Measurements from ENCODE around the gene IPP.

GRCh38 chr1:45762291-45762690 lies 11.8 kb upstream of the IPP start:
- TF ChIP-seq, protein P1, sequence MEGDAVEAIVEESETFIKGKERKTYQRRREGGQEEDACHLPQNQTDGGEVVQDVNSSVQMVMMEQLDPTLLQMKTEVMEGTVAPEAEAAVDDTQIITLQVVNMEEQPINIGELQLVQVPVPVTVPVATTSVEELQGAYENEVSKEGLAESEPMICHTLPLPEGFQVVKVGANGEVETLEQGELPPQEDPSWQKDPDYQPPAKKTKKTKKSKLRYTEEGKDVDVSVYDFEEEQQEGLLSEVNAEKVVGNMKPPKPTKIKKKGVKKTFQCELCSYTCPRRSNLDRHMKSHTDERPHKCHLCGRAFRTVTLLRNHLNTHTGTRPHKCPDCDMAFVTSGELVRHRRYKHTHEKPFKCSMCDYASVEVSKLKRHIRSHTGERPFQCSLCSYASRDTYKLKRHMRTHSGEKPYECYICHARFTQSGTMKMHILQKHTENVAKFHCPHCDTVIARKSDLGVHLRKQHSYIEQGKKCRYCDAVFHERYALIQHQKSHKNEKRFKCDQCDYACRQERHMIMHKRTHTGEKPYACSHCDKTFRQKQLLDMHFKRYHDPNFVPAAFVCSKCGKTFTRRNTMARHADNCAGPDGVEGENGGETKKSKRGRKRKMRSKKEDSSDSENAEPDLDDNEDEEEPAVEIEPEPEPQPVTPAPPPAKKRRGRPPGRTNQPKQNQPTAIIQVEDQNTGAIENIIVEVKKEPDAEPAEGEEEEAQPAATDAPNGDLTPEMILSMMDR (IDR thresholded peaks at IDR 0.05), result no peak
- TF ChIP-seq TCF12 (IDR thresholded peaks at IDR 0.05) (no peak), EP300 (IDR thresholded peaks at IDR 0.05; ENCODE audit: borderline replicate concordance in 1 of 2, low read depth in 1 of 2, low read length in 1 of 2) (no peak), REST (IDR thresholded peaks at IDR 0.05; ENCODE audit: low read depth, low read length) (no peak)
- TF ChIP-seq, protein P2, sequence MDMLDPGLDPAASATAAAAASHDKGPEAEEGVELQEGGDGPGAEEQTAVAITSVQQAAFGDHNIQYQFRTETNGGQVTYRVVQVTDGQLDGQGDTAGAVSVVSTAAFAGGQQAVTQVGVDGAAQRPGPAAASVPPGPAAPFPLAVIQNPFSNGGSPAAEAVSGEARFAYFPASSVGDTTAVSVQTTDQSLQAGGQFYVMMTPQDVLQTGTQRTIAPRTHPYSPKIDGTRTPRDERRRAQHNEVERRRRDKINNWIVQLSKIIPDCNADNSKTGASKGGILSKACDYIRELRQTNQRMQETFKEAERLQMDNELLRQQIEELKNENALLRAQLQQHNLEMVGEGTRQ (IDR thresholded peaks at IDR 0.05; ENCODE audit: borderline replicate concordance, low read depth, low read length), result no peak
